Nucleus accumbens (tissue), 56 donors: ENCODE results near the gene DISC1.
"Not testable (repeated sequence)": the region's sequence is repeated elsewhere in the genome, so short reads cannot be mapped to it uniquely, and the experiment has no call there.

Experiments
- DNase-seq, 56 donors: peaks; one replicate each; lab custom pipeline; 2025; lab: John Stamatoyannopoulos, UW

DISC1 gene

DNA sequence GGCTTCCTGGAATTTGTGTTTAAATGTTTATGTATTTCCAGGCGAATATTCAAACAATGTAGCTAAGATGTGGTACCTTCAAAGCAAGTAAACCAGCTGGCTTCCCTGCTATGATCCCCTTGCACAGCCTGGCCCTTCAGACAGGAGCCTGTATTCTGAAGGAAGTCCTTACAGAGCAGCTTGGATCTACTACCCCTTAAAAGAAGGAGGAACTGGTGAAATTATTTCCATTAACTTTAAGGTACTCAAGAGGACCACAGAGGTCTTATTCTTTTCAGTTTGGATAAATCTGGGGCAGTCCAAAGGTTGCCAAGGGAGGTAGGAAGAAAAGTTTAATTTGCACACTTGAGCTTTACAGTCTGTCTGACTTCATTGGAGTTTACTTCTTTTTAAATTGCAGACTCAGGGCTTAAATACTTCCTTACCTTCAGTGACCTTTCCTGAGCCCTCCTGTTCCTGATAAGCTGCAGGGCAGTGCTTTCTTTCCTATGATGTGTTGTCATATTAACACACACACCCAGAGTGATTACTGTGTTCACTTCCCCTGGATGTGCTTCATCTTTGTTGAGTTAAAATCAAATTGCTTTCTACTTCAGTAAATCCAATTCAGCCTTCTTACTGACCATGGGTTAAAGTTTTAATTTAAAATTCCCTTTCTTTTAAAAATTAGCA, 40.5 kb downstream of the DISC1 start:
- no peak for DNase-seq

DNA sequence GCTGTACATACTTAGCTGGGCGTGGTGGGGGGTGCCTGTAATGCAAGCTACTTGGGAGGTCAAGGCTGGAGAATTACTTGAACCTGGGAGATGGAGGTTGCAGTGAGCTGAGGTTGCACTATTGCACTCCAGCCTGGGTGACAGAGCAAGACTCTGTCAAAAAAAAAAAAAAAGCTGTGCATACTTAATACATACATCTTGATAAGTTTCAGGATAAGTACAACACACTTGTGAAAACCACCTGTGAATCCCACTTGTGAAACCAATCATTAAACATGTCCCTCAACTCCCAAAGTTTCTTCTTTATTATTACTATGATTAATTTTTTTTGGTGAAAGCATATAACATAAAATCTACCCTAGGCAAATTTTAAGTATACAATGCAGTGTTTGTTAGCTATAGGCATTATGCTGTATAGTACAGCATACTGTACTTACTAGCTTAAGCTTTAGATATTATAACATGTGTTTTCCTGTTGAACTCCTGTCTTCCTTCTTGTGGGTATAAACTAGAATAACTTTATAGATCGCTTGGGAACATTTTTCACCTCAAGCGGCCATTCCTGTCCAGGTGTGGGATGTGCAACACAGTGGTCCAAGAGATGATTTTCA, 41.4 kb downstream of the DISC1 start:
- DNase-seq, result no peak

DNA sequence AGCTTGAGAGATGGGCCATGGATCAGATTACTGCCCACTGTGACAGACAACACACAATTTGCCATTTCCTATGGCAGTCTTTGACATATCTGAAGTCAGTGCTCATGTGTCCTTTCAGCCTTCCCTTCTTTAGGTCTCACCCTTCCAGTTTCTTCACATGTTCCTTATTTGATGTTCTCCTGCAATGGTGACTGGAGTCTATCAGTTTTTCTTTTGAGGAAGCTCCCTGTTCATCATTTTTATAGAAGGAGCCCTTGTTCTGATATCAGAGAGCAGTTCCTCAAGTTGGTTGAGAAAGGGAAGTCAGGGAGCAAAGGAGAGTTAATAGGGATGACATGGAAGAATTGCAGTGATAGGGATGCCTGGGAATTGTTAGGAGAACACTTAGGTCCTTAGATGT, 42.2 kb downstream of the DISC1 start:
- DNase-seq, result no peak

DNA sequence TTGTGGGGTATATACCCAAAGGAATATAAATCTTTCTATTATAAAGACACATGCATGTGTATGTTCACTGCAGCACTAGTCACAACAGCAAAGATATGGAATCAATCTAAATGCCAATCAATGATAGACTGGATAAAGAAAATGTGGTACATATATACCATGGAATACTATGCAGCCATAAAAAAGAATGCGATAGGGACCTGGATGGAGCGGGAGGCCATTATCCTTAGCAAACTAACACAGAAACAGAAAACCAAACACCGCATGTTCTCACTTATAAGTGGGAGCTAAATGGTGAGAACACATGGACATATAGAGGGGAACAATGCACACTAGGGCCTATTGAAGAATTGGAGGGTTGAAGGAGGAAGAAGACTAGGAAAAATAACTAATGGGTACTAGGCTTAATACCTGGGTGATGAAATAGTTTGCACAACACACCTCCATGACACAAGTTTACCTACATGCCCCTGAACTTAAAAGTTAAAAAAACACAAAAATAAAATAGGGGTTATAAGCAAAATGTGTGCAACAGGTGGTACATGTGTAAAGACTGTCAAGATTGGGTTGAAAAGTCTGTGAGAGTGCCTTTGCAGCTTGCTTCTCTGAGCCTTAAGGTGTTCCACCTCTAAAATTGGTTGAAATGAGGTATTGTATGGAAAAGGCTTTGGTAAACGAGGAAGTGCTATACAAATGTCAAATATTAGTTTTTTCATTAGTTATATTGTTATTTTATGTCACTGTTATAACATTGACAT, 43.5 kb downstream of the DISC1 start:
- not testable (repeated sequence) for DNase-seq

DNA sequence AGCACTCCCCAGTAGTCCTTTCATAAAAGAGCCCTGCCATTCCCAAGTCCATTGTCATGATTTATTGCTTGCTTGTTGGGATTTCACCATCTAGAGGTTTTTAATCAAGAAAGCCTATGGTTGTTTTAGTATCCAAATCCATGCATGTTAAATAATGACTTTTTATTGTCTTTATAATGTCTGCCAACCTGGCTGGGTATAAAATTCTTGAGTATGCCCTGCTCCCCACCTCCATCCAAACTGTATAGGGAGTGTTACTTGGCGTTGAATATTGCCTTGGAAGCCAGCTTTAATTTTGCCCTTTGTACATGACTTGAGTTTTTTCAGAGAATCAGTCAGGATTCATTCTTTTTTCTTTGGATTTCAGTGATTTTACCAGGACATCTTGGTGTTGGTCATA, 44.2 kb downstream of the DISC1 start:
- DNase-seq, result no peak

DNA sequence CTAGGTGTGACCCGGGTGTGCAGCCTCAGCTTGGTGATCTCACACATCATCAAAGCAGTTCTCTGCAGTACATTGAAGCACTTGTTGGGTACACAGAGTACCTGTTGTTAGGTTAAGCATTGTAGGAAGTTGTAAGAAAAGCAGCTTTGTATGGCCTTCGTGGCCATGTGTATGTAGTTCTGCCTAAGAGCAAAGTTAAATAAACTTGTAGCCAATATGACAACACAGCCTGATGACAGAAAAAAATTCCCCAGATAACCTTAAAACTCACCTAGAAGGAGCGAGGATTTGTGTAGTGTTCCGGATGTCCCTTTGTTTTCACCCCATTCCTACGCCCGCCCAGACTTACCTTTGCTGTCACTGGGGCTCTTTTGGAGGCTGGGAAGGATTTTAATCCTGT, 48.0 kb downstream of the DISC1 start:
- no peak for DNase-seq

DNA sequence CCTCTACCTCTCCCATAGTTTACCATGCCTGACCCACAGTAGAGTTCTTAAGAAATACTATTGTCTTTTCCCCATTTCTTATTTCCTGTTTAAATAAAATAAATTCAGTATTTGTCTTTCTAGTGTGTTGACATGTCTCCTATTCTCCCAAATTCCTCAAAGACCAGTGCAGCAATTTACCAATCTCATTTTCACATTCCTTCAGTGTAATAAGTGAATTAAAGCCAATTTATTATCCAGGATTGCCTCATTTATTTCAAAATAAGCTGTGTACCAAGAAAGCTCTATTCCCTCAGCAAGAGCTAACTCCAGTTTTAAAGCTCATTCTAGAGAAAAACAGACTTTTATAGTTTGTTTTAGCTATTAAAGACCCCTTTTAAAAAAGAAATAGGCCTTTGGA, 49.9 kb downstream of the DISC1 start:
- DNase-seq, result no peak

DNA sequence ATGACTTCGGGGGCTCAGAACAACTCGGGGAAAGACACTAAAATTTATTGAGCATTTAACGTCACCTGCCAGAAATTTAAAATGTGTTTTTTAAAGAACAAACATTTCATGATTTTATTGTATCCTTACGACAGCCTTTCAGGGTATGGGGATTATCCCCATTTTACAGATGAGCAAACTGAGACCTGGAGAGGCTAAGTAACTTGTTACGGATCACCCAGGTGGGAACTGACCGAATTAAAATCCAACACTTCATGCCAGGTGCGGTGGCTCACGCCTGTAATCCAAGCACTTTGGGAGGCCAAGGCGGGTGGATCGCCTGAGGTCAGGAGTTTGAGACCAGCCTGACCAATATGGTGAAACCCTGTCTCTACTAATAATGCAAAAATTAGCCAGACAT, 50.9 kb downstream of the DISC1 start:
- DNase-seq, result no peak

DNA sequence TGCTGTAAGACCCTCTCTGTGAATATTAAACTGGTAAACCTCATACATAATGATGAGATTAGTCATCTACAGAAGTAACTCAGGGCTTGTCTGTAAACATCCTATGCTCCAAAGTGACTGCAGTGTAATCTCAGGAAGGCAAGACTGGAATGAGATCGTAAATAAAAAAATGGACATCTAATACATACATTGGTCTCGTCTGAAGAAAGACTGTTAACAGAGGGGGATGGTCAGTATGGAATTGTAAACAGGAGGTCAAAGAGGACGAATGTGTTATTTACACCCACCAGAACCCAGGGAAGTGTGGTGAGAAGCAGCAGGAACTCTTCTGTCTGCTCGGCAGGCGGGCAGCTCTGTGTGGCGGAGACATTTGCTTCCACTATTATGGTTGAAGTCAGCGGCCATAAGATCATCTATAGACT, 51.4 kb downstream of the DISC1 start:
- DNase-seq, result no peak

DNA sequence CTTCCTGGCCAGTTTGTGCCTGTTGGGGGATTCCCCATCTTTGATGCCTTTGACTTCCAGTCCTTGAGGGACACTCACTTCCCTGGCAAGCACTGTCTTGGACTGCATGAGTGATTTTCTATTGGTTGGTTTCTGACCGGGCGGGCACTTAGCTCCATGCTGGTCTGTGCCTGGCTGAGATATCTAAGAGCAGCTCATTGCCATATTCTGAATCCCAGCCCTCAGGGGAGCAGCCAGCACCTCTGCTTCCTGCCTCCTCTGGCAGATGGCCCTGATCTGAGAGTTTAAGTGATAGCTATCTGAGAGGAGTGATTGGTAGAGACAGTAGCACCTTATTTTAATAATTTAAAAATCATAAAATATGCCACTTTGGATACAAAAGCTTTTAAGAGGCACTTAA, 52.5 kb downstream of the DISC1 start:
- no peak for DNase-seq

DNA sequence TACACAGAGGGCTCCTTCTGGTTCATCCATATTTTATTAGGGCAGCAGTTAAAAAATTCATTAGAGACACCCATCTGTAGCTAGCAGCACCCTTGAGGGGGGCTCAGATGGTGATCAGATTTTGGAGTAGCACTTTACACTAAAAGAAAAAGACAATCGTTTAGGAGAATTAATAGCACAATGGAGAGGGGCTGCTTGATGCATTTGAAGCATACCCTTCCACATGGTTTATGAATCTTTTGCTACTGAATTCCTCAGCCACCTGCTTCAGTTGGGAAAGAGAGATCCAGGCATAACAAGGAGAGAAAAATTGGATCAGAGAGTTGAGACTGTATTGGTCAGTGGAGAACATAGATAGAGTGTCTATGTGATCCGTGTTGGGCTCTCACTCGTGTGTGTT, 54.4 kb downstream of the DISC1 start:
- DNase-seq, result no peak

DNA sequence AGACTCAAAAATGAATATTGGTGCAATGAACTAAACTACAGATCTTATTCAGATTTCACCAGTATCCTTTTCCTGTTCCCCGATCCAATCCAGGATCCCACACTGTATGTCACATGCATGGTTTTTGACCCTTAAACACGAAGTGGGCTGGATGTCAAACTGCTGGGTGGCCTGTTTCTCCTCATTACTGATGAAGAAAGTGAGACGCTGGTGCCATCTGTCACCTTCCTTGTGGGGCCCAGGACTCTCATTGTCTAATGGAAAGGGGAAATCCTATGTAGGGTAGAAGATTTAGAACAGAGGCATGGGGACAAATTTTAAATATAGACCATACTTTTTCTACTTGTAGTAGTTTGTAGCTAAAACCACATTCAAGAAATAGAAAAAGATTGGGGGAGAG, 56.2 kb downstream of the DISC1 start:
- no peak for DNase-seq

DNA sequence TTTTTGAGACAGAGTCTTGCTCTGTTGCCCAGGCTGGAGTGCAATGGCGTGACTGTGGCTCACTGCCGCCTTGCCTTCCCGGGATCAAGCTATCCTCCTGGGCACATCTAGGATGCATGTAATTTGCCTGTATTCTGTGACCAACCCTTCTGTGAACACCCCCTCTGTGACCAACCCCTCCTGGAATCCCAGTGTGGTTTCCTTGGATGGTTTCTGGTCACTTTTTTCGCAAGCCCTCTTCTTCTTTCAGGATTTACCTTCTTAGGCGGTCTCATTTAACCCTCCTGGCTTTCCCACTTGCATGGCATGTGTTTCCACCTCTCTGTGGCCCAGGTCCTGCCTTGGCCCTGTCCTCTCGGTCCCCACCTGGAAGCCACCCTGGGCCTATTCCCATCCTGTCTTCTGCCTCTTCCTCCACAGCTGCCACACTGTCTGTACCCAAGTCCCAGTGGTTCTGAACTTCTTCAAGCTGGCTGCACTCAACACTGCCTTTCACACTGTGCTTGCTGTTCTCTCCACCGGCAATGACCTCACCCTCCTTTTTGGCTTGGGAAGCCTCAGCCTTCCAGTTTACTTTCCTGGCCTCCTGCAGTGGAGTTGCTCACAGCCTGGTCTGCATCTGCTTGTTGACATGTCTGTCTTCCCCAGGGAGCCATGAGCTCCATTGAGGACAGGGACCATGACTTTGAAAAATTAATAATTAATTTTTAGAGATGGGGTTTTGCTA, 57.0 kb downstream of the DISC1 start:
- DNase-seq, result no peak

DNA sequence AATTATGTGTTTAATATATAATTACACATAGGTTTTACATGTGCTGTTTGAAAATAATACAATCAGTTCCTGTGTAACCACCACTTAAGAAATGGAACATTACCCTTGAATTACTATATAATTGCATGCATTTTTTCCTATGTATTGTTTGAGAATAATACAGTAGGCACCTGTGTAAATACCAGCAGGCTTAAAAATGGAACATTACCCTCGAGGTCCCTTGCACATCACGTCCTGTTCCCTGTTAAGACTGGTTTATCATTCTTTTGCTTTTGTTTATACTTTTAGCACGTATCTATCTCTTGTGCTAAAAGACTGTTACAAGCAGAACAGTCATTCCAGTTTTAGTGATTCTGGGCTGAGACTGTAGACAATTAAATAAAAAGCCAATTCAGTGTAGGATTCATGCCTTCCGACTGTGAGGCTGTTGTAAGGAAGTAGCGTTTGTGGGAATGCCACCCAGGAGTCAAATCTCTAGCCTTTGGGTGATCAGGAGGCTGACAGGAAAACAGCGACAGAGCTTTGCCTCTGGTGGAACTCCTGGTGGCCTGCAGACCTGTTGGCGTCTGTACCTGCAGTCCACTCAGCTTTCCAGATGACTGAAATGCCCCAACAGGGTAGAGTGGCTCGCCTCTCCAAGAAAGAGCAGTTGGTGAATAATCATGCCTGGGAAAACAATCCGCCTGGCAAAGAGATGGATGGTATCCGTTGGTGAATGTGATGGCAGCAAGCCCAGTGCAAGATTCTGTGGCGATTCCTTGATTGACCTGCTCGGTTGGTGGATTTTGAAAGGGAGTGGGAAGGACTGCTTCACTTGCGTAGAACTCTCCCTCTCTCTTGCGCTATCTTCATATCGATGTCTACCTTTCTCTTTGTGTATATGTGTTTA, 58.0 kb downstream of the DISC1 start:
- DNase-seq, result peak in 1 of 56 donors; percentile 13

DNA sequence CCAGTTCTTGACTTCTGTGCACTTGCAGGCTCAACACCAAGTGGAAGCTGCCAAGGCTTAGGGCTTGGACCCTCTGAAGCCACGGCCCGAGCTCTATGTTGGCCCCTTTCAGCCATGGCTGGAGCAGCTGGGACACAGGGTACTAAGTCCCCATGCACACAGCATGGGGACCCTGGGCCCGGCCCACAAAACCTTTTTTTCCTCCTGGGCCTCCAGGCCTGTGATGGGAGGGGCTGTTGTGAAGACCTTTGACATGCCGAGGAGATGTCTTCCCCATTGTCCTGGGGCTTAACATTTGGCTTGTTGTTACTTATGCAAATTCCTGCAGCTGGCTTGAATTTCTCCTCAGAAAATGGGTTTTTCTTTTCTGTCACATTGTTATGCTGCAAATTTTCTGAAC, 59.8 kb downstream of the DISC1 start:
- no peak for DNase-seq

DNA sequence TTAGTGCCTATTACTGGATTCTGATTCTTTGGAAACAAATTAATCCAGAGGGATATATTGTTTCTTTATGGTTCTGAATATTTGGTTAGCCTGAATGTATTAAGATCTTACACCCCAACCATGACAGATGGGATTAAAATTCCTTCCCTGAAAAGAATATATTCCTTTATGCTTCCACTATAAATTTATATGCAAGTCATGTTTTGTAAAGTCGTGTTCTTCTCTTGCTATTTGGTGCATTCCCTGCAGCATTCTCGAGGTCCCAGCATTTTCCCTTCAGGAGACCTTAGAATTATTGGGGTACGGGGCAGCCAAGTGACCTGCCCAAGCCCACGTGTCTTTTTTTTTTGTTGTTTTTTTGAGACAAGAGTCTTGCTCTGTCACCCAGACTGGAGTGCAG, 62.4 kb downstream of the DISC1 start:
- DNase-seq, result no peak

DNA sequence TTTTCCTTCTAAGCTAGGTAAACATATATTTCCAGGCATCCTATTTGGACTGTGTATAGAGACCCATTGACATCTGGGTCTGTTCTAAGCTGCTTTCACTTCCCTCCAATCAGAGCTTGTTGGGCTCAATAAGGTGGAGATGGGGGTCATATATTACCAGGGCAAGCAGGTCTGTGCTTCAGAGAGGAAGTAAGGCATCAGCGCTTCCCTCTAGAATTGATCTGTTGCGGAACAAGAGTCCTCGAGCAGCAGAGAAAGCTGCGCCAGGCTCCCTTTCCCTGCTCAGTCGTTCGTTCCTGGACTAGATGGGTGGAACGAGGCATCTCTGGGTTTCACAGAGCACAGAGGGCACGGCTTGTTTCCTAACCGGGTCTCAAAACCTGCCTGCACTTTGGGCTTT, 63.5 kb downstream of the DISC1 start:
- peak in 1 of 56 donors; percentile 7 for DNase-seq

DNA sequence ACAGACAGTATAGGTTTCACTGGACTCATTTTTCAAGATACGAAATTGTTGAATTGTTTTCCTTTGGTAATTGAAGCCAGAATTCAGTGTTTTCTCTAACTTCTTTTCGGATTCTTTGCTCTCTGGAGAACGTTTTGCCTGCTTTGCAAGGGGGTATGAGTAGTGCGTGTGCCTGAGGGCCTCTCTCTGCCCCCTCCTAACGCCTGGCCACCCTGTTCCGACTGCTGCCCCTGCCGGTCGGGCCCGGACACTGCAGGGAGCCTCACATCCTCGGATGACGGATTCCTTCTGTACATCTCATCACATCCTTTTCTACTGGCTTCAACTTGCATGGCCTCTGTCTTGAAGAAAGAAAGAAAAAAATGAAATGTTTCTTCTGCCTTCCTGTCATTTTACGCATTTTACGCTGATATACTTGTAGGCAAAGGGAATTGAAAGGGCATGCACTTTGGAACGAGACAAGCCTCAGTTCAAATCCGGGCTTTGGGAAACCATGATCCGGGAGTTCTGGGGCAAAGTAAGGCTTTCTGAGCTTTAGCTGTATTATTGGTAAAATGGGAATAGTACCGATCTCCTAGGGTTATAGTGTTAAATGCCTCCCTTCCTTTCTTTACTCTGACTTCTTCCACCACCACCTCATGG, 65.1 kb downstream of the DISC1 start:
- peak in 24 of 56 donors; percentile 2 to 73 (median 20) for DNase-seq

DNA sequence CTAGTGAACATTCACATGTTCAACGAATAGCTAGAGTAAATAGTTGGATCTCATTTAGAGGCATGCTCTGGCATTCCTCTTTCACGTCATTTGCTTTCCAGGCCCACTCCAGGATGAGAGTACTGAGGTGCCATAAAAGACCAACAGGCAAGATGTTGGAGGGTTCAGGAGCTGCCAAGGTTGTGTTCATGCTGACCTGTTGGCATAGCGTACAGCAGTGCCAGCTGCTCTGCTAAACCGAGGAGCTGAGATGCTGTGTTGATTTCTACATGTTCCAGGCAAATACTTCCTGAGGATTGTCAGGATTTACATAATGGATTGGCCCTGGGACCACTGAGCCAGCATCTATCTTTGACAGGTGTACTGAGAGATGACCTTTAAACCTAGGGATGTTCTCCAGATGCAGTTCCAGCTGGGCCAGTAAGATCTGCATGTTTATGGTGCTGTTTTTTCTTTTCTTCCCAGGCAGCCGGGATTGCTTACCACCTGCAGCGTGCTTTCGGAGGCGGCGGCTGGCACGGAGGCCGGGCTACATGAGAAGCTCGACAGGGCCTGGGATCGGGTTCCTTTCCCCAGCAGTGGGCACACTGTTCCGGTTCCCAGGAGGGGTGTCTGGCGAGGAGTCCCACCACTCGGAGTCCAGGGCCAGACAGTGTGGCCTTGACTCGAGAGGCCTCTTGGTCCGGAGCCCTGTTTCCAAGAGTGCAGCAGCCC, 66.9 kb downstream of the DISC1 start:
- peak in 2 of 56 donors; percentile 40 to 41 for DNase-seq
